Esophagus muscularis mucosa (tissue), 3 donors: ENCODE measurements around the gene ATXN7L3.
A peak's percentile ranks its signal among the peaks of the same experiment; 100 is the strongest.

Experiments
- CTCF ChIP-seq, 3 experiments: fragments of 200-600 bp in 2 of 3; fragments of 450-650 bp in 1 of 3; sonication (generic) in 2 of 3; IDR thresholded peaks; one replicate each; pipeline ENCODE4 v1.5.1; 2017 to 2019; ENCODE audit warnings: antibody characterized with exemption in 3 of 3, mild to moderate bottlenecking in 2 of 3, moderate library complexity in 1 of 3
- POLR2A ChIP-seq: fragments of 450-650 bp; IDR thresholded peaks from one replicate; pipeline ENCODE4 v1.6.1; 2017; ENCODE audit warnings: antibody characterized with exemption, moderate library complexity, mild to moderate bottlenecking, low read depth

GRCh38 chr17:44210342-44211192, 10.9 kb upstream of the ATXN7L3 start:
- peak; percentile 99 to 100 (median 100) for TF ChIP-seq CTCF (IDR thresholded peaks at IDR 0.05)
- no peak for TF ChIP-seq POLR2A
